Aorta (tissue), 5 donors: ENCODE measurements around the gene IFT81. TPM values are rescaled to one million over a fixed set of nuclear protein-coding genes. Genes with fewer than 3 reads are reported as not detected.
"Not testable (repeated sequence)": the region's sequence is repeated elsewhere in the genome, so short reads cannot be mapped to it uniquely, and the experiment has no call there.

Experiments used
- ATAC-seq: fragments of 200-7000 bp; cut with Tn5 transposase; one replicate; pipeline ENCODE4 v1.9.1; 2022; ENCODE audit warnings: moderate library complexity; ENCODE audit not compliant: low FRiP score
- DNase-seq, 2 donors: peaks; one replicate each; pipeline ENCODE4 v3.0.0-alpha.2; 2020
- H3K27ac ChIP-seq, 2 donors: one replicate each; pipeline ENCODE4 v1.5.1; 2013; ENCODE audit warnings: low read length in 2 of 2, mild to moderate bottlenecking in 2 of 2, moderate library complexity in 2 of 2, control low read depth in 1 of 2, inconsistent platforms in 1 of 2, low read depth in 1 of 2
- H3K27me3 ChIP-seq, 2 donors: one replicate each; pipeline ENCODE4 v1.6.1; 2013; ENCODE audit warnings: control low read depth in 1 of 2, low read length in 1 of 2, mild to moderate bottlenecking in 1 of 2, moderate library complexity in 1 of 2; ENCODE audit not compliant: insufficient read depth in 2 of 2, control insufficient read depth in 1 of 2
- H3K36me3 ChIP-seq, 2 donors: one replicate each; pipeline ENCODE4 v1.6.1; 2013; ENCODE audit warnings: control low read depth in 1 of 2, low read length in 1 of 2, mild to moderate bottlenecking in 1 of 2; ENCODE audit not compliant: insufficient read depth in 2 of 2, control insufficient read depth in 1 of 2
- H3K4me1 ChIP-seq, 2 donors: one replicate each; pipeline ENCODE4 v1.6.1; 2013; ENCODE audit warnings: low read length in 2 of 2, control low read depth in 1 of 2, mild to moderate bottlenecking in 1 of 2, moderate library complexity in 1 of 2; ENCODE audit not compliant: insufficient read depth in 2 of 2, control insufficient read depth in 1 of 2
- H3K4me3 ChIP-seq, 2 donors: one replicate each; pipeline ENCODE4 v1.5.1; 2013; ENCODE audit warnings: low read length in 2 of 2, control low read depth in 1 of 2, mild to moderate bottlenecking in 1 of 2
- H3K9me3 ChIP-seq: one replicate; pipeline ENCODE4 v1.6.1; 2013; ENCODE audit warnings: mild to moderate bottlenecking, low read length; ENCODE audit not compliant: control insufficient read depth
- WGBS, 2 donors: extraction: QIAGEN DNeasy Blood & Tissue Kit; methylation state at CpG; one replicate each; pipeline ENCODE4 v1.1.7; 2013; 5-methylcytosine and 5-hydroxymethylcytosine counted together
- intact Hi-C, 2 donors: fragments of 100-400 bp; cut with DNase I; formaldehyde crosslinking; loops; one replicate each; pipeline versions ENCODE4 v1.14.2 to v1.15.0; 2022
- polyA plus RNA-seq, 2 donors: library from polyadenylated mRNA; stranded (reverse); fragments of 200-250 nt; gene quantifications; one replicate each; pipeline ENCODE4 v1.2.3, GENCODE V29; 2013
- total RNA-seq, 2 donors: library from RNA; stranded (reverse); fragmentation: NEBNext Ultra II Directional; extraction: Animal tissue kit (Norgen Biotek cat#: 25700); gene quantifications; one replicate each; pipeline ENCODE4 v1.2.1, GENCODE V29; 2021
- donor health status: healthy with polysubstance abuse.
- donor health status: Bipolar disorder and iron deficiency.
- donor health status: DM: no; HTN: no; CAD: no.
- donor health status: DM: no; HTN: no; CAD: no.
- donor health status: DM: yes; HTN: yes; CAD: no.

The IFT81 gene
- total and polyA plus RNA-seq, 4 donors, result 7.9 to 14.2 (median 12.7) TPM

- no peak for DNase-seq
- no peaks in the 10 kb centered on the region for H3K36me3 ChIP-seq
- intact Hi-C loops, result no loop called here
- no peak overlapping the region for H3K4me3 ChIP-seq
- H3K9me3 ChIP-seq, result no peaks in the 10 kb centered on the region
- WGBS, 2 donors, result 88 to 95% methylated on average over 1 of the region's 1 CpG
- no peaks in the 10 kb centered on the region for H3K27me3 ChIP-seq
- no peaks in the 10 kb centered on the region for H3K4me1 ChIP-seq
- H3K27ac ChIP-seq, result no peak overlapping the region
- no peak for ATAC-seq
Measured at GRCh38 chr12:110198386-110198785, 74.2 kb downstream of the IFT81 start.

GRCh38 chr12:110199339-110200123, 75.4 kb downstream of the IFT81 start:
- Histone ChIP-seq H3K4me1 (no peaks in the 10 kb centered on the region), H3K36me3 (peaks cover 2 to 3% of the 10 kb centered on the region in 2 donors), H3K27me3 (no peaks in the 10 kb centered on the region), H3K27ac (no peak overlapping the region), H3K4me3 (no peak overlapping the region), H3K9me3 (no peaks in the 10 kb centered on the region)
- DNase-seq, result no peak
- 44 to 46% methylated on average over 6 of the region's 6 CpGs for WGBS, 2 donors
- no peak for ATAC-seq
- intact Hi-C loops, result no loop called here

- peaks cover 2 to 5% of the 10 kb centered on the region in 2 donors for H3K36me3 ChIP-seq
- intact Hi-C loops, result no loop called here
- ATAC-seq, result no peak
Measured at GRCh38 chr12:110200124-110200417, 75.9 kb downstream of the IFT81 start.

GRCh38 chr12:110201995-110202394, 77.8 kb downstream of the IFT81 start:
- DNase-seq (no peak), ATAC-seq (no peak)
- H3K36me3 ChIP-seq, result peaks cover 2 to 5% of the 10 kb centered on the region in 2 donors
- H3K27me3 ChIP-seq, result no peaks in the 10 kb centered on the region
- no peak overlapping the region for H3K27ac ChIP-seq
- no peaks in the 10 kb centered on the region for H3K9me3 ChIP-seq
- H3K4me3 ChIP-seq, result no peak overlapping the region
- intact Hi-C loops, result no loop called here
- no peaks in the 10 kb centered on the region for H3K4me1 ChIP-seq
- 93 to 97% methylated on average over 1 of the region's 1 CpG for WGBS, 2 donors

More at GRCh38 chr12:110200124-110200417, 75.9 kb downstream of the IFT81 start:
- H3K4me3 ChIP-seq, result no peak overlapping the region
- no peak overlapping the region for H3K27ac ChIP-seq
- no peaks in the 10 kb centered on the region for H3K4me1 ChIP-seq
- H3K9me3 ChIP-seq, result no peaks in the 10 kb centered on the region
- no peak for DNase-seq
- WGBS, 2 donors, result 72 to 87% methylated on average over 1 of the region's 1 CpG
- H3K27me3 ChIP-seq, result no peaks in the 10 kb centered on the region

- H3K27ac ChIP-seq, result no peak overlapping the region
- H3K4me1 ChIP-seq, result no peaks in the 10 kb centered on the region
- H3K36me3 ChIP-seq, result peaks cover 2 to 5% of the 10 kb centered on the region in 2 donors
- intact Hi-C loops, result no loop called here
- no peak overlapping the region for H3K4me3 ChIP-seq
- H3K27me3 ChIP-seq, result no peaks in the 10 kb centered on the region
- H3K9me3 ChIP-seq, result no peaks in the 10 kb centered on the region
- DNase-seq, result no peak
- 95 to 100% methylated on average over 2 of the region's 2 CpGs for WGBS, 2 donors
- no peak for ATAC-seq
Measured at GRCh38 chr12:110203546-110203945, 79.4 kb downstream of the IFT81 start.

- DNase-seq, result no peak
- Histone ChIP-seq H3K4me1 (no peaks in the 10 kb centered on the region), H3K27ac (no peak overlapping the region), H3K9me3 (no peaks in the 10 kb centered on the region), H3K4me3 (no peak overlapping the region), H3K36me3 (peaks cover 2 to 5% of the 10 kb centered on the region in 2 donors), H3K27me3 (no peaks in the 10 kb centered on the region)
- 93 to 96% methylated on average over 2 of the region's 2 CpGs for WGBS, 2 donors
- intact Hi-C loops, result no loop called here
- no peak for ATAC-seq
Measured at GRCh38 chr12:110205931-110206330, 81.8 kb downstream of the IFT81 start.

GRCh38 chr12:110211639-110212536, 87.7 kb downstream of the IFT81 start:
- DNase-seq, H3K4me3 ChIP-seq, intact Hi-C loops, H3K4me1 ChIP-seq, ATAC-seq, H3K27ac ChIP-seq, H3K36me3 ChIP-seq, H3K27me3 ChIP-seq, H3K9me3 ChIP-seq: not testable (repeated sequence)
- 94 to 95% methylated on average over 10 of the region's 10 CpGs for WGBS, 2 donors

GRCh38 chr12:110217996-110218674, 94.0 kb downstream of the IFT81 start:
- DNase-seq, result no peak
- WGBS, 2 donors, result 45 to 66% methylated on average over 7 of the region's 7 CpGs
- no peaks in the 10 kb centered on the region for H3K36me3 ChIP-seq
- no peak overlapping the region for H3K27ac ChIP-seq
- ATAC-seq, result no peak
- H3K4me1 ChIP-seq, result peaks cover 2 to 9% of the 10 kb centered on the region in 2 donors
- intact Hi-C loops, result no loop called here
- no peaks in the 10 kb centered on the region for H3K9me3 ChIP-seq
- no peak overlapping the region for H3K4me3 ChIP-seq
- no peaks in the 10 kb centered on the region for H3K27me3 ChIP-seq
